Stomach (tissue), 9 donors: ENCODE measurements around the gene HDAC9. TPM values are rescaled to one million over a fixed set of nuclear protein-coding genes. Genes with fewer than 3 reads are reported as not detected.

Source experiments
- DNase-seq, 2 donors: peaks; one replicate each; pipeline versions ENCODE4 v3.0.0 to v3.0.0-alpha.2; 2013 to 2019
- H3K27ac ChIP-seq, 5 donors: fragments of 200-600 bp in 4 of 5; sonication (generic) in 4 of 5; one replicate each; pipeline ENCODE4 v1.5.1; 2013 to 2019; ENCODE audit warnings: mild to moderate bottlenecking in 1 of 5, moderate library complexity in 1 of 5
- H3K27me3 ChIP-seq, 3 donors: fragments of 200-600 bp; sonication (generic); one replicate each; pipeline ENCODE4 v1.5.1; 2017 to 2019; ENCODE audit warnings: mixed run types in 1 of 3
- H3K36me3 ChIP-seq, 4 donors: fragments of 200-600 bp; sonication (generic); 1 replicate in 3 of 4; 2 replicates in 1 of 4; pipeline ENCODE4 v1.5.1; 2016 to 2019
- H3K4me1 ChIP-seq, 4 donors: fragments of 200-600 bp; sonication (generic); one replicate each; pipeline ENCODE4 v1.5.1; 2016 to 2019
- H3K4me3 ChIP-seq, 4 donors: fragments of 200-600 bp; sonication (generic) in 3 of 4; one replicate each; pipeline ENCODE4 v1.5.1; 2016 to 2019; ENCODE audit warnings: mild to moderate bottlenecking in 1 of 4
- H3K9me3 ChIP-seq, 4 donors: fragments of 200-600 bp; sonication (generic); one replicate each; pipeline ENCODE4 v1.5.1; 2016 to 2019
- CTCF ChIP-seq, 7 experiments: fragments of 450-650 bp in 4 of 7; fragments of 200-600 bp in 3 of 7; sonication (generic) in 3 of 7; IDR thresholded peaks; one replicate each; pipeline ENCODE4 v1.5.1; 2016 to 2019; ENCODE audit warnings: antibody characterized with exemption in 7 of 7, control low read depth in 2 of 7, mild to moderate bottlenecking in 1 of 7
- EP300 ChIP-seq: sonication (generic); formaldehyde crosslinking; IDR thresholded peaks from one replicate; pipeline ENCODE4 v1.6.1; 2017; ENCODE audit warnings: antibody characterized with exemption
- POLR2A ChIP-seq, 4 donors: fragments of 450-650 bp; IDR thresholded peaks; one replicate each; pipeline ENCODE4 v1.6.1; 2016; ENCODE audit warnings: antibody characterized with exemption in 4 of 4, control low read depth in 2 of 4, mild to moderate bottlenecking in 1 of 4, moderate library complexity in 1 of 4
- POLR2AphosphoS5 ChIP-seq, 3 donors: sonication (generic); formaldehyde crosslinking; IDR thresholded peaks; one replicate each; pipeline ENCODE4 v1.6.1; 2016; ENCODE audit warnings: antibody characterized with exemption in 3 of 3
- WGBS, 5 donors: extraction: QIAGEN DNeasy Blood & Tissue Kit in 3 of 5; methylation state at CpG; one replicate each; pipeline versions ENCODE4 v1.1.5 to v1.1.7; 2013 to 2018; 5-methylcytosine and 5-hydroxymethylcytosine counted together
- intact Hi-C: fragments of 100-400 bp; cut with DNase I; formaldehyde crosslinking; loops from one replicate; pipeline ENCODE4 v1.15.1; 2023; ENCODE audit warnings: low total_unique reads
- polyA plus RNA-seq, 3 donors: library from polyadenylated mRNA; stranded (reverse); fragments of 200-250 nt; gene quantifications; one replicate each; pipeline ENCODE4 v1.2.3, GENCODE V29; 2013
- total RNA-seq, 5 donors: library from RNA; depleted of rRNA; stranded (reverse); fragments of >200 nt; gene quantifications; one replicate each; pipeline versions ENCODE4 v1.1.0 to v1.2.3, GENCODE V29; 2014 to 2016
- donor health status: healthy with polysubstance abuse.
- donor health status: Bipolar disorder and iron deficiency.
- donor health status: healthy.

Gene HDAC9
- total and polyA plus RNA-seq, 8 donors = 1.4 to 60.0 (median 9.8) TPM

- 67 to 79% (median 76%) methylated on average over 2 of the region's 2 CpGs for WGBS, 5 donors
- Histone ChIP-seq H3K4me1 (peaks cover 0 to 75% (median 38%) of the 10 kb centered on the region in 4 donors), H3K27me3 (no peaks in the 10 kb centered on the region), H3K36me3 (no peaks in the 10 kb centered on the region), H3K27ac (no peak overlapping the region), H3K4me3 (no peak overlapping the region), H3K9me3 (no peaks in the 10 kb centered on the region)
- intact Hi-C loops = no loop called here
- no peak for DNase-seq
- TF ChIP-seq POLR2AphosphoS5 (IDR thresholded peaks at IDR 0.05) (no peak), EP300 (no peak), CTCF (IDR thresholded peaks at IDR 0.05) (no peak), POLR2A (IDR thresholded peaks at IDR 0.05) (no peak)
These were observed 2.8 kb downstream of the HDAC9 start for GRCh38 chr7:18498341-18498740.

GRCh38 chr7:18499407-18500177 is 4.0 kb downstream of the HDAC9 start:
- TF ChIP-seq POLR2A (IDR thresholded peaks at IDR 0.05) = no peak
- TF ChIP-seq EP300 = no peak
- peak in 1 of 3 donors; percentile 25 for TF ChIP-seq POLR2AphosphoS5 (IDR thresholded peaks at IDR 0.05)
- TF ChIP-seq CTCF (IDR thresholded peaks at IDR 0.05) = no peak
- WGBS, 5 donors = 29 to 49% (median 39%) methylated on average over 2 of the region's 2 CpGs
- Histone ChIP-seq H3K27ac (no peak overlapping the region), H3K36me3 (no peaks in the 10 kb centered on the region), H3K4me3 (no peak overlapping the region), H3K4me1 (peaks cover 0 to 77% (median 41%) of the 10 kb centered on the region in 4 donors), H3K27me3 (no peaks in the 10 kb centered on the region), H3K9me3 (no peaks in the 10 kb centered on the region)
- intact Hi-C loops = no loop called here
- DNase-seq = peak in 1 of 2 donors; percentile 64

GRCh38 chr7:18503126-18503866 is 7.7 kb downstream of the HDAC9 start:
- DNase-seq = no peak
- peaks cover 0 to 62% (median 26%) of the 10 kb centered on the region in 4 donors for H3K4me1 ChIP-seq
- 12 to 30% (median 24%) methylated on average over 4 of the region's 4 CpGs for WGBS, 5 donors
- TF ChIP-seq POLR2A (IDR thresholded peaks at IDR 0.05) = no peak
- TF ChIP-seq CTCF (IDR thresholded peaks at IDR 0.05) = no peak
- no peak for TF ChIP-seq EP300
- no peak for TF ChIP-seq POLR2AphosphoS5 (IDR thresholded peaks at IDR 0.05)
- H3K9me3 ChIP-seq = no peaks in the 10 kb centered on the region
- intact Hi-C loops = no loop called here
- H3K36me3 ChIP-seq = no peaks in the 10 kb centered on the region
- no peaks in the 10 kb centered on the region for H3K27me3 ChIP-seq
- H3K27ac ChIP-seq = peak overlapping the region in 2 of 5 donors; percentile 13 to 61
- no peak overlapping the region for H3K4me3 ChIP-seq

GRCh38 chr7:18504965-18505364 is 9.4 kb downstream of the HDAC9 start:
- intact Hi-C loops = no loop called here
- H3K4me3 ChIP-seq = no peak overlapping the region
- H3K27me3 ChIP-seq = no peaks in the 10 kb centered on the region
- DNase-seq = no peak
- no peak overlapping the region for H3K27ac ChIP-seq
- no peak for TF ChIP-seq EP300
- TF ChIP-seq POLR2AphosphoS5 (IDR thresholded peaks at IDR 0.05) = no peak
- TF ChIP-seq CTCF (IDR thresholded peaks at IDR 0.05) = no peak
- no peak for TF ChIP-seq POLR2A (IDR thresholded peaks at IDR 0.05)
- H3K36me3 ChIP-seq = no peaks in the 10 kb centered on the region
- whole genome bisulfite sequencing, 5 donors = 76 to 85% (median 79%) methylated on average over 3 of the region's 3 CpGs
- H3K4me1 ChIP-seq = peaks cover 0 to 50% (median 25%) of the 10 kb centered on the region in 4 donors
- no peaks in the 10 kb centered on the region for H3K9me3 ChIP-seq
